ENCODE results near the gene ABCC11. TPM values are rescaled to one million over a fixed set of nuclear protein-coding genes. Genes with fewer than 3 reads are reported as not detected.

ABCC11 gene
- total and polyA plus RNA-seq, 2 experiments from 2014 or later, result 0.10 TPM; not detected in 1

- Mint-ChIP-seq H3K36me3 (ENCODE audit: low read depth) (no peaks in the 10 kb centered on the region), H3K9me3 (no peaks in the 10 kb centered on the region), H3K27me3 (ENCODE audit: insufficient read depth, low read depth, poor library complexity) (peaks cover 4% of the 10 kb centered on the region), H3K4me3 (no peak overlapping the region), H3K27ac (no peak overlapping the region), H3K4me1 (no peaks in the 10 kb centered on the region)
- no peaks in the 10 kb centered on the region for H3K36me3 ChIP-seq (ENCODE audit: insufficient read depth)
- no peak overlapping the region for H3K27ac ChIP-seq (ENCODE audit: low read depth)
- ATAC-seq (no peak), DNase-seq (ENCODE audit: low spot score) (no peak)
- TF ChIP-seq JUNB (IDR thresholded peaks at IDR 0.05; ENCODE audit: unreplicated experiment) (no peak), POLR2AphosphoS5 (IDR thresholded peaks at IDR 0.05; ENCODE audit: low read depth) (no peak), ZNF331 (CRISPR knock-in tag; IDR thresholded peaks at IDR 0.05; ENCODE audit: low read depth) (no peak), EZH2phosphoT487 (IDR thresholded peaks at IDR 0.05; ENCODE audit: unreplicated experiment) (no peak), ZNF114 (CRISPR knock-in tag; IDR thresholded peaks at IDR 0.05) (no peak), REST (IDR thresholded peaks at IDR 0.05; ENCODE audit: unreplicated experiment) (no peak), EZH2 (IDR thresholded peaks at IDR 0.05; ENCODE audit: low read depth, unreplicated experiment) (no peak), CTCF (conservative IDR thresholded peaks at IDR 0.05; ENCODE audit: low read depth in 2 of 2) (no peak), ZNF462 (CRISPR knock-in tag; IDR thresholded peaks at IDR 0.05) (no peak), ETS1 (IDR thresholded peaks at IDR 0.05) (no peak)
- no peaks in the 10 kb centered on the region for H3K79me2 ChIP-seq (replicated peaks; ENCODE audit: insufficient read depth)
- no peaks in the 10 kb centered on the region for H3K9me2 ChIP-seq (ENCODE audit: insufficient read depth)
- no peak overlapping the region for H3K4me2 ChIP-seq
- no peak overlapping the region for H3K4me3 ChIP-seq
- H3K27me3 ChIP-seq (ENCODE audit: insufficient read depth), result no peaks in the 10 kb centered on the region
- H2AFZ ChIP-seq, result no peak overlapping the region
- no peaks in the 10 kb centered on the region for H3K4me1 ChIP-seq (ENCODE audit: insufficient read depth)
- H4K20me1 ChIP-seq (replicated peaks; ENCODE audit: insufficient read depth), result no peaks in the 10 kb centered on the region
- no peaks in the 10 kb centered on the region for H3F3A ChIP-seq (replicated peaks; ENCODE audit: low read depth)
Observed at GRCh38 chr16:48215738-48216137, 31.6 kb downstream of the ABCC11 start.
